ENCODE measurements around the gene SENP1. TPM values are rescaled to one million over a fixed set of nuclear protein-coding genes. Genes with fewer than 3 reads are reported as not detected.

Gene SENP1
- total RNA-seq, 2 donors from 2014 or later = 11.4 to 15.8 TPM

- TF ChIP-seq, protein P1, sequence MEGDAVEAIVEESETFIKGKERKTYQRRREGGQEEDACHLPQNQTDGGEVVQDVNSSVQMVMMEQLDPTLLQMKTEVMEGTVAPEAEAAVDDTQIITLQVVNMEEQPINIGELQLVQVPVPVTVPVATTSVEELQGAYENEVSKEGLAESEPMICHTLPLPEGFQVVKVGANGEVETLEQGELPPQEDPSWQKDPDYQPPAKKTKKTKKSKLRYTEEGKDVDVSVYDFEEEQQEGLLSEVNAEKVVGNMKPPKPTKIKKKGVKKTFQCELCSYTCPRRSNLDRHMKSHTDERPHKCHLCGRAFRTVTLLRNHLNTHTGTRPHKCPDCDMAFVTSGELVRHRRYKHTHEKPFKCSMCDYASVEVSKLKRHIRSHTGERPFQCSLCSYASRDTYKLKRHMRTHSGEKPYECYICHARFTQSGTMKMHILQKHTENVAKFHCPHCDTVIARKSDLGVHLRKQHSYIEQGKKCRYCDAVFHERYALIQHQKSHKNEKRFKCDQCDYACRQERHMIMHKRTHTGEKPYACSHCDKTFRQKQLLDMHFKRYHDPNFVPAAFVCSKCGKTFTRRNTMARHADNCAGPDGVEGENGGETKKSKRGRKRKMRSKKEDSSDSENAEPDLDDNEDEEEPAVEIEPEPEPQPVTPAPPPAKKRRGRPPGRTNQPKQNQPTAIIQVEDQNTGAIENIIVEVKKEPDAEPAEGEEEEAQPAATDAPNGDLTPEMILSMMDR (IDR thresholded peaks at IDR 0.05) = no peak
- TF ChIP-seq POLR2A (IDR thresholded peaks at IDR 0.05) = no peak
- intact Hi-C loops (cut with DNase I) = no loop called here
- WGBS, 2 donors = 38 to 59% methylated on average over 5 of the region's 5 CpGs
- Histone ChIP-seq H3K27me3 (no peaks in the 10 kb centered on the region), H3K4me1 (peaks cover 18% of the 10 kb centered on the region), H3K9me3 (no peaks in the 10 kb centered on the region), H3K27ac (peak overlapping the region; percentile 82 to 96 (median 90)), H3K36me3 (replicated peaks in 1 of 2; ENCODE audit: insufficient read depth in 1 of 2, low read depth in 2 of 2) (no peaks in the 10 kb centered on the region), H3K4me3 (no peak overlapping the region)
- DNase-seq (no peak), ATAC-seq (no peak)
Observed at GRCh38 chr12:48106681-48107613, 1.1 kb upstream of the SENP1 start.

GRCh38 chr12:48105321-48105866 is 485 bp downstream of the SENP1 start:
- no peak for ATAC-seq
- Histone ChIP-seq H3K27ac (peak overlapping the region; percentile 82 to 96 (median 90)), H3K4me3 (peak overlapping the region; percentile 88 to 96), H3K4me1 (peaks cover 18% of the 10 kb centered on the region), H3K9me3 (no peaks in the 10 kb centered on the region), H3K36me3 (replicated peaks in 1 of 2; ENCODE audit: insufficient read depth in 1 of 2, low read depth in 2 of 2) (no peaks in the 10 kb centered on the region), H3K27me3 (no peaks in the 10 kb centered on the region)
- intact Hi-C loops (cut with DNase I) = no loop called here
- TF ChIP-seq, protein P1 (IDR thresholded peaks at IDR 0.05) = no peak
- no peak for TF ChIP-seq POLR2A (IDR thresholded peaks at IDR 0.05)
- WGBS, 2 donors = 0 to 1% methylated on average over 20 to 30 of the region's 30 CpGs
- no peak for DNase-seq

GRCh38 chr12:48104531-48104930 is 1.3 kb downstream of the SENP1 start:
- 47 to 54% methylated on average over 4 of the region's 4 CpGs for WGBS, 2 donors
- peak overlapping the region in 1 of 2 donors; percentile 96 for H3K4me3 ChIP-seq
- intact Hi-C loops (cut with DNase I) = no loop called here

GRCh38 chr12:48092611-48093010 is 13.3 kb downstream of the SENP1 start:
- intact Hi-C loops (cut with DNase I) = no loop called here
- DNase-seq (no peak), ATAC-seq (no peak)
- TF ChIP-seq, protein P1 (IDR thresholded peaks at IDR 0.05) = no peak
- no peak for TF ChIP-seq POLR2A (IDR thresholded peaks at IDR 0.05)
- WGBS, 2 donors = 73 to 90% methylated on average over 1 of the region's 1 CpG
- no peak overlapping the region for H3K27ac ChIP-seq
- H3K4me1 ChIP-seq = no peaks in the 10 kb centered on the region
- no peaks in the 10 kb centered on the region for H3K27me3 ChIP-seq
- peaks cover 0 to 14% of the 10 kb centered on the region in 2 donors for H3K36me3 ChIP-seq (replicated peaks in 1 of 2; ENCODE audit: insufficient read depth in 1 of 2, low read depth in 2 of 2)
- H3K9me3 ChIP-seq = no peaks in the 10 kb centered on the region
- H3K4me3 ChIP-seq = no peak overlapping the region

More at GRCh38 chr12:48104531-48104930, 1.3 kb downstream of the SENP1 start:
- DNase-seq = no peak
- no peak for ATAC-seq
- H3K4me1 ChIP-seq = peaks cover 18% of the 10 kb centered on the region
- no peaks in the 10 kb centered on the region for H3K9me3 ChIP-seq
- TF ChIP-seq, protein P1 (IDR thresholded peaks at IDR 0.05) = no peak
- no peak for TF ChIP-seq POLR2A (IDR thresholded peaks at IDR 0.05)
- no peaks in the 10 kb centered on the region for H3K36me3 ChIP-seq (replicated peaks in 1 of 2; ENCODE audit: insufficient read depth in 1 of 2, low read depth in 2 of 2)
- no peak overlapping the region for H3K27ac ChIP-seq
- no peaks in the 10 kb centered on the region for H3K27me3 ChIP-seq
